HL-60/S4 treated with retinoic acid at 250 ng/mL for 4 days and 3 days (cell line): ENCODE data around the gene AAMP.
"Not testable (repeated sequence)": the region's sequence is repeated elsewhere in the genome, so short reads cannot be mapped to it uniquely, and the experiment has no call there.

Experiments used
- in situ Hi-C: fragments of 300-500 bp; cut with MboI; formaldehyde crosslinking; loops from 2 replicates; pipeline ENCODE4 v1.7.0; 2022; ENCODE audit warnings: low sequenced_read_pairs

AAMP gene

GRCh38 chr2:218277921-218278320 is 8.0 kb upstream of the AAMP start:
- in situ Hi-C loops = loop anchor here (25.0 kb wide), 1 partner anchor 559 kb away; the partner anchor contains the start of gene PRKAG3

GRCh38 chr2:218276986-218277755 is 7.2 kb upstream of the AAMP start:
- in situ Hi-C loops = loop anchor here (25.0 kb wide), 1 partner anchor 560 kb away; the partner anchor contains the start of gene PRKAG3

GRCh38 chr2:218275371-218276072 is 5.6 kb upstream of the AAMP start:
- in situ Hi-C loops = loop anchor here (25.0 kb wide), 1 partner anchor 562 kb away; the partner anchor contains the start of gene PRKAG3

GRCh38 chr2:218274586-218274985 is 4.6 kb upstream of the AAMP start:
- in situ Hi-C loops = no loop called here

- in situ Hi-C loops = no loop called here
These were observed 3.9 kb upstream of the AAMP start for GRCh38 chr2:218273908-218274249.

- in situ Hi-C loops = not testable (repeated sequence)
These were observed 3.4 kb upstream of the AAMP start for GRCh38 chr2:218273214-218273907.

- in situ Hi-C loops = no loop called here
These were observed 2.7 kb upstream of the AAMP start for GRCh38 chr2:218272531-218273212.

- in situ Hi-C loops = no loop called here
These were observed 2.1 kb upstream of the AAMP start for GRCh38 chr2:218271865-218272530.

- in situ Hi-C loops = no loop called here
These were observed 1.5 kb upstream of the AAMP start for GRCh38 chr2:218271487-218271797.

GRCh38 chr2:218270721-218271486 is 967 bp upstream of the AAMP start:
- in situ Hi-C loops = no loop called here

GRCh38 chr2:218267259-218267658 is 2.7 kb downstream of the AAMP start:
- in situ Hi-C loops = loop anchor here (10.0 kb wide), 1 partner anchor 82 kb away; no protein-coding TSS in a partner anchor

GRCh38 chr2:218266316-218266979 is 3.5 kb downstream of the AAMP start:
- in situ Hi-C loops = loop anchor here (10.0 kb wide), 1 partner anchor 82 kb away; no protein-coding TSS in a partner anchor

GRCh38 chr2:218265626-218266025 is 4.3 kb downstream of the AAMP start:
- in situ Hi-C loops = loop anchor here (10.0 kb wide), 1 partner anchor 81 kb away; no protein-coding TSS in a partner anchor

GRCh38 chr2:218264773-218265561 is 5.0 kb downstream of the AAMP start:
- in situ Hi-C loops = loop anchor here (10.0 kb wide), 1 partner anchor 80 kb away; no protein-coding TSS in a partner anchor

- in situ Hi-C loops = loop anchor here (10.0 kb wide), 1 partner anchor 79 kb away; no protein-coding TSS in a partner anchor
These were observed 5.9 kb downstream of the AAMP start for GRCh38 chr2:218263817-218264641.

- in situ Hi-C loops = loop anchor here (10.0 kb wide), 1 partner anchor 78 kb away; no protein-coding TSS in a partner anchor
These were observed 7.0 kb downstream of the AAMP start for GRCh38 chr2:218262631-218263586.
